NK-92 (cell line): ENCODE results near the gene SP140L.
"Not testable (repeated sequence)": the region's sequence is repeated elsewhere in the genome, so short reads cannot be mapped to it uniquely, and the experiment has no call there.

Source experiments
- DNase-seq: peaks from one replicate; lab custom pipeline; 2025; ENCODE audit not compliant: unreplicated experiment; lab: John Stamatoyannopoulos, UW

The SP140L gene

DNA sequence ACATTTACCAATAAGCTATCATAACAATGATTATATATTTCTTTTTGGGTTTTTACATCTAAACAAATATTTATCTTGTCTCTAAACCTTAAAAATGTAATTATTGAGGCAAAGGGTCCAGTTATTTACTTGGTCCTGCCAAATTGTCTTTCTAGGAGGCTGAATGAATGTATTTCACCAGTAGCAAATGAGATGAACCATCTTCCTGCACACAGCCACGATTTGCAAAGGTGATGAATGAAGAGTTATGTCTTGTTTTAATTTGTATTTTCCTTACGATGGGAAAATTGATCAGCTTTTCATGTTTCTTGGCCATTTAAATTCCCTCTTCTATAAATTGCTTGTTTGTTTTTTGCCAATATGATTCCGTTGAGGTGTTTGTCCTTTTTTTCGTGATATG, 90.4 kb downstream of the SP140L start:
- no peak for DNase-seq

DNA sequence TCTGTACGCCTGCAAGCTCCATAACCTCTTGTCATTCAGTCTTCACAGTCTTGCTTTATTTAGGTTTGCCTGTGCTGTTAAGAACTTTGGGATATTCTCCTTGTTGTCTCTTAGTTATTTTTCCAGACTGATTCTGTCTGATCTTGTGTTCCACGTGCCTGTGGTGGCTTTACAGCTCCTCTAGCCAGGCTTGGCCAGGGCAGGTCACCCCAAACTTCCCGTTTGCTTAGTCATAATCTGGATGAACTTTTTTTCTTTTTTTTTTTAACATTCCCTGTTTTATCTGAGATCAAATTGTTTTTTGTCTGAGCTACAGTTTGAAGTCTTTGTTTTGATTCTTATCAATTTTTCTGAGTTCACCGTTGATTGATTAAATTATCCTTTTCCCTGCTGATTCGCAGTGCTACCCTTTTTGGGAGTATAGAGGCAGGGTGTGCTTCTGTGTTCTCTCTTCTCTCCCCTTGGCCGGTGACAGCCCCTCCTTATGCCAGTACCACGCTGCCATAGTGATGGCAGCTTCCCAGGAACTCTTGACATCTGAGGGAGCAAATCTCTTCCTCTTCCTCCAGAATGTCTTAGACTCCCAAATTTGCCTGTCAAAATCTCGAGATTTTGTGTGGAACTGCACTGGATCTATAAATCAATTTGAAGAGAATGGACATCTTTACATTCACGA, 91.5 kb downstream of the SP140L start:
- DNase-seq = no peak

DNA sequence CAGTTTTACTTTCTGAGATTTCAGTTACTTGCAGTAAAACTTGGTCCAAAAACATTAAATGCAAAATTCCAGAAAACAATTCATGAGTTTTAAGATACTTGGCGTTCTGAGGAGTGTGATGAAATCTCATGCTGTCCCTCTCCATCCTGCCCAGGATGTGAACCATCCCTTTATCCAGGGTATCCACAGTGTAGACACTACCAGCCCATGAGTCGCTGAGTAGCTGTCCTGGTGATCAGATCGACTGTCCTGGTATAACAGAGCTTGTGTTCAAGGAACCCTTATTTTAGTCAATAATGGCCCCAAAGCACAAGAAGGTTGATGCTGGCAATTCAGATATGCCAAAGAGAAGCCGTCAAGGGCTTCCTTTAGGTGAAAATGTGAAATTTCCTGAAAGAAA, 92.2 kb downstream of the SP140L start:
- DNase-seq = no peak

DNA sequence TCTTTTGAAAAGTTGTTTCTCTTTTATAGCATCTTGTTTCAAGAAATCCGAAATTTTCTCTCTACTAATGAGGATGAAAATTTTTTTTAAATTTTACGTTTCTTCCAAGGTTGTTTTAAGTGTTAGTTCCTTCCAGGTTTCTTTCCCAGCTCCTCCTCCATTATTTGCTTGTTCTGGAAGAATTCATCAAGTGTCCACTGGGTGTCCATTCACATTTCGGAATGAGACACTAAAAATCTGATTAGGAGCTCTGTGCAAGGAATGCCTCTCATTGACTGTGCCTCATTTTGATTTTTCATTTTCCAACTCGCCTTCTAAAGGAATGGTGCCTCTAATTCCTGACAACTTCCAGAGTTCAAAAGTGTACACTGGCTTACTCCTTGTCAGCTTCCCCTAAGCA, 95.2 kb downstream of the SP140L start:
- DNase-seq = no peak

DNA sequence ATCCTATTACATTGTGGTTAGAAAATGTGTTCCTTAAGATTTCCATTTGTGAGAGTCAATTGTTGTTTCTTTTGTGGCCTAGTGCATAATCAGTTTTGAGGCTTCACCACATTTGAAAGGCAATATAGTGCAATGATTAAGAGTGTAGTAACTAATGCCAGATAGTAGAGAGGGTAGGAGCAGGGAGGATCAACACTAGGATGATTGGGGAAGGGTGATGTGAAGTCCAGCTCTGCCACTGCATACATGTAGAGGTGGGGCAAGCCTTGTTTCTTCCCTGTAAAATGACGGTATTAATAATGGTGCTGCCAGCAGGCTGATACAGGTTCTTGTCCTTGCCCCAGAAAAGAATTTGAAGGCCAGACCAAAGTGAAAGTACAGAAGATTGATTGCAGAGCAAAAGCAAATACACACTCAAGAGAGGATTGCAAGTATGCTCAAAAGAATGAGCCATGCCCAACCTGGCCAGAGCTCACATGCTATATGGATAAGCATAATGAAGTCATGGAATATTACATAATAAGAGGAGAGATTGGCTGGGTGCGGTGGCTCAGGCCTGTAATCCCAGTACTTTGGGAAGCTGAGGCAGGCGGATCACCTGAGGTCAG, 97.0 kb downstream of the SP140L start:
- no peak for DNase-seq

DNA sequence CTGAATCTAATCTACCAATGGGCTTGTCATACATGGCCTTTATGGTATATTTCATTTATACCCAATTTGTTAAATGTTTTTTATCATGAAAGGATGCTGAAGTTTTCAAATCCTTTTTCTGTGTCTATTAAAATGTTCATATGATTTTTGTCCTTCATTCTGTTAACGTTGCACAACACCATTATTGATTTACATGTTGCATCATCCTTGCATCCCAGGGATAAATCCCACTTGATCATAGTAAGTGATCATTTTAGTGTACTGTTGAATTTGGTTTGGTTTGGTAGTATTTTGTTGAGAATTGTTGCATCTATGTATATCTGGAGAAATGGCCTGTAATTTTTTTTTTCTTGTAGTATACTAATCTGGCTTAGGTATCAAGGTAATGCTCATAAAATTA, 98.4 kb downstream of the SP140L start:
- DNase-seq = no peak

DNA sequence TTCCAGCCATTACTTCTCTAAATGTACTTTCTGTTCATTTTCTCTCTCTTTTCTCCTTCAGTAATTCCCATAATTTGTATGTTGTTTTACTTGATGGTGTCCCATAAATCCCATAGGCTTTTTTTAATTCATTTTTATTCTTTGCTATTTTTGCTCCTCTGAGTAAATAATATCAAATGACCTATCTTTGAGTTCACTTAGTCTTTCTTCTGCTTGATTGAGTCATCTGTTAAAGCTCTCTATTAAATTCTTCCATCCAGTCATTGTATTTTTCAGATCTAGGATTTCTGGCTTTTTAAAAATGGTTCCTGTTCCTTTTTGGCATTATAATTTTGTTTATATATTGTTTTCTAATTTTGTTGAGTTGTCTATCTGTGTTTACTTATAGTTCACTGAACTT, 102.5 kb downstream of the SP140L start:
- DNase-seq = no peak

DNA sequence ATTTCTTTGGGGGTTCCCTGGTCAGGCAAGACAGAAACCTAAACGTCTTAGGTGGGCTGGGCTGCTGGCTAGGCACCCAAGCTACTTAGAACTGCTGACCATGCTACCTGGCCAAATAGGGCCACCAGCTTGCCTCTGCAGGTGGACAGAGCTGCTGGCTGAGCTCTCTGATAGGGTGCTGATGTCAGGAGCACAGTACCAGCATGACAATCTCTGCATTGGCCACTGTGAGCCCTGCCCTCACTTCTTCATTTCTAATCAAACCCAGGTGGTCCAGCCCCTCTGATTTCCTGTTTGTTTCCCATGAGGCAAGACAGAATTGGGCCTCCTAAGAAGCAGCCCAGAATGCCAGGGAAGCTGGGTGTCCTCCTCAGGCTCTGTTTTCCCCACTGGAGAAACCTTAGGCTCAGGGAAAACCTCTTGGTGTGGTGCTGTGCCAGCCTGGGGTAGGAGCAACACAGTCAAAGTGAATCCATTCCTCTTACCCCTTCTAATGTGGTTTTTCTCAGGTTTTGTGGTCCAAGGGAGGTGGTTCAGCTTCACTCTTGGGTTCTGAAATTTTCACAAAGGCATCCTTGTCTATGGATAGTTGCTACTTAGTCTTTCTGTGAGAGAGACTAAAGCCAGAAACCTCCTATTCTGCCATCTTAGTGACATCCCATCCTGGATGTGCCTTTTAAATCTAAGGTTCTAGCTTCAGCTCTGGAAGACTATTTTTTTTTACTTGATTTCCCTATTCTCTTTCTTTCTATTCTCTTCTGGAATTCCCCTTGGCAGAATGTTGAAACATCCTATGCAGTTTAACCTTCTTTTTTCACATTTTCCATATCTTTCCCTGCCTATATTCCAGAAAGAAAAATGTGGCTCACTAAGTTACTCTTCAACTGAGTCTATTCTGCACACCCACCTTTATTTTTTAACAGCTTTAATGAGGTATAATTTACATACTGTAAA, 104.2 kb downstream of the SP140L start:
- DNase-seq = no peak

DNA sequence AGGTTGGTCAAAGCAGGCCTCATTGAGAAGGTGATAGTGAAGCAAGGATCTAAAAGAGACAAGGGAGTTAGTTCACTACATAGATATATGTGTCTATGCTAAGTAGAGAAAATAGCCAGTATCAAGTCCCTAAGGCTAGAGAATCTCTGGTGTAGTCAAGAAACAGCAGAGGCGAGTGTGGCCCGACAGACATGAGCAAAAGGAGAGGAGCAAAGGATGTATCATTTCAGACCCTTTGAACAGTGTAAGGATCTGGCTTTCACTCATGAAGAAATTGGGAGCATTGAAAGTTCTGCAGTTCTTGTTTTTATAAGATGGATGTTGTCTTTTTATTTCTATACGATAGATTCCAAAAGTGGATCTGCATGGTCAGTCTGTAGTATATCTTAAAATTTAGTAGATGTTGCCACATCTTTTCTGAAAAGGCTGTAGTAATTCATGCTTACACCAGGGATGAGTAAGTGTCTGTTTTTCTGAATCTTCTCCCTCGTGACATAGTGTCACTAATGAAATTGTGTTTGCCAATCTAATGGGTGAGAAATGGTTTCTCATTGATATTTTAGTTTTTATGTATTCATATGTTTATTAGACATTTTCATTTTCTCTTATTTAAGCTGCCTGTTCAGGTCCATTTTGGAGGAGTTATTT, 107.8 kb downstream of the SP140L start:
- DNase-seq = no peak

DNA sequence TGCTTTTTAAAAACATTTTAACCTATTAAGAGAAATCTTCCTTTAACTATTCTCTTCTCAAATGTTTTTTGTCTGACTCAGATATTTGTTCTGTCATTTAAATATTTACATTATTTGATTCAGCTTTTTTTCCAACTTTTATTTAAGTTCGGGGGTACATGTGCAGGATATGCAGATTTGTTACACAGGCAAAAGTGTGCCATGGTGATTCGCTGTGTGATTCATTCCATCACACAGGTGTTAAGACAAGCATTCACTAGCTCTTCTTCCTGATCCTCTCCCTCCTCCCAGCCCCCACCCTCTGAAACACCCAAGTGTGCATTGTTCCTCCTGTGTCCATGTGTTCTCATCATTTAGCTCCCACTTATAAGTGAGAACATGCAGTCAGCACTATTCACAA, 108.4 kb downstream of the SP140L start:
- DNase-seq = no peak

DNA sequence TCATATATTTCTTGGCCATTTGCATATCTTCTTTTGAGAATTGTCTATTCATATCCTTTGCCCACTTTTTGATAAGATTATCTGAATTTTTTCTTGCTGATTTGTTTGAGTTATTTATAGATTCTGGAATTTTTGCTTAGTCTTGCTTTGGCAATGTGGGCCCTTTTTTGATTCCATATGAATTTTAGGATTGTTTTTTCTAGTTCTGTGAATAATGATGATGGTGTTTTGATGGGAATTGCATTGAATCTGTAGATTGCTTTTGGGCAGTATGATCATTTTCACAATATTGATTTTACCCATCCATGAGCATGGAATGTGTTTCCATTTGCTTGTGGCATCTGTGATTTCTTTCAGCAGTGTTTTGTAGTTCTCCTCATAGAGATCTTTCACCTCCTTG, 112.1 kb downstream of the SP140L start:
- not testable (repeated sequence) for DNase-seq

DNA sequence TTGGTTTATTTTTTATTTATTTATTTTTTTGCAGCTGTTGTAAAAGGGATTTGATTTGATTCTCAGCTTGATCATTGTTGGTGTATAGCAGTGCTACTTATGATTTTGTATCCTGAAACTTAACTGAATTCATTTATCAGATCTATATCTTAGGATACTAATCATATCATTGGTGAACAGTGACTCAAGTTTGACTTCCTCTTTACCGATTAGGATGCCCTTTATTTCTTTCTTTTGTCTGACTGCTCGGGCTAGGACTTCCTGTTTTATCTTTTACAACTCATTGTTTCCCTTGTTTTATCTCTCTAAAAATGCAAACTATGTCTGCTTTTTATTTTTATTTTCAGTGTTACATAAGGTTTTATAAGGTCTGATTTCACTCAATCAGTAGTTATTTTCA, 112.6 kb downstream of the SP140L start:
- no peak for DNase-seq

DNA sequence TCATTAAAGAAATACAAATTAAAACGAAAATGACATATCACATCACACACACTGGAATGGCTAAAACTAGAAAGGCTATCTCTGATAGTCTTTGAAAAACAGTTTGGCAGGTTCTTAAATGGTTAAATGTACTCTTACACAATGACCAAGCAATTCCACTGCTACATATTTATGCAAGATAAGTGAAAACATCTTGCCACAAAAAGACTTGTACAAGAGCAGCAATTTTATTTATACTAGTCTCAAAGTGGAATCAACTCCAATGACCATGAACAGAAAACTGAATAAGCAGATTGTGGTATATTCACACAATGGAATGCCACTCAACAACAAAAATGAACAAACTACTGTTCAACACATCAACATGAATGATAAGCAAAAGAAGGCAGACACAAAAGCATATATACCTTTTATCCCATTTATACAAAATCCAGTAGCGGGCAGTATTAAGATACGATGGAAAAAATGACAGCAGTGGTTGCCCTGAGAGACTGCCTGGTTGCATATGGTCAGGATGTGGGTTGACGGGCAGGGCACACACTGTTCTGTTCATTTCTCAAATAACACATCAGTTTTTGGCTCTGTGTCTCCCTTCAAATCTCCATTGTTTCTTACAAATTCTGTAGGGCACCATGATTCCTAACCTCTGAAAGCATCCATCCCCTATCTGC, 114.4 kb downstream of the SP140L start:
- no peak for DNase-seq

DNA sequence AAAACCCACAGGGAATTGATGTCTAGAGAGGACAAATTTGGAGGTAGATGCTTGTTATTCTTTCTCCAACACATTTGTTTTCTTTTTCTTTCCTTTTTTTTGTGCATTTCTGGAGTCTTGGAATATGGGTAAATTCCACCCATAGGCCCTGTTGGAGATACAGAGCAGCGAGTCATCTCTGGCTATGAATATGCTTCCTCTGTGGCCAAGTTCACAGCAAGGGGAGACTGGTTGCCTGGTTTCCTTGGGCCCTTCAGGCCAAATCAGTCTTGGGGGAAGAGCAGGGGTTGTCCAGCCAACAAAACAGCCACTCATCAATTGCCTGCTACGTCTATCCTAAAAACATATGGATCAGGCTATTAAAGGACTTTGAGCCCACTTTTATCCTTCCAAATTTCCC, 116.5 kb downstream of the SP140L start:
- no peak for DNase-seq

DNA sequence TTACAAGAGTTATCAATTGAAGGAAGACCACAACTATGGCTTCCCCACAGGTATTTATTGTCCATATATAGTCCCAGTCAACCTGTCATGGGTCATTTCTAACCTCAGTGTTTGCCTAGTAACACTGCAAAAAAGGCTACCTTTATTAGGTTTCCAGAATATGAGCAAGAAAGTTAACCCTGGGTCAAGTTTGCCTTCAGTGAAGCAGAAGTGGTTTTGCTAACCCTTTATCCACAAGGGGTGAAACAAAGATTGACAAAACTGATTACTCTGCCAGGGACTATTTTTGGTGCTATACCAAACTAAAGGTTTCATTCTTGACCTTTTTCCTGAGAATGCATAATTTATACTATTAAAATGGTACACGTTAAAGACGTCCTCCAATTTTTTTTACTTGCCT, 117.8 kb downstream of the SP140L start:
- DNase-seq = no peak

DNA sequence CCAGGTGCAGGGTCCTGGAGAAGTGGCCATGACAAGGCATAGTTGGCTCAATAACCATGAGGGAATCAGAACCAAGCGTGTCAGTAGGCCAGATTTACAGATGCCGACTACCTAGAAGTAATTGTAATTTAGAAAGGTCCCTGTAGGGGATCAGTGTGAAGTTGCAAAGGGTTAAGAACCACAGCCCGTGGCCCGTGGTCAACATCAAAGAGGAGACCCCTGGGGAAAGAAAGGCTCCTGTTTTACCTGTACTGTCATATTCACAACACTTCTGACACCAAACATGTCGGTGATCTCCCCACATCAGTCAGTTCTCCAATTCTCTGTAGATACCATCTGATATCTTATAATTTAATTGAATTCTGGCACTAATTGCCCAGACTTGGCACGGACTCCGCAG, 120.0 kb downstream of the SP140L start:
- no peak for DNase-seq

DNA sequence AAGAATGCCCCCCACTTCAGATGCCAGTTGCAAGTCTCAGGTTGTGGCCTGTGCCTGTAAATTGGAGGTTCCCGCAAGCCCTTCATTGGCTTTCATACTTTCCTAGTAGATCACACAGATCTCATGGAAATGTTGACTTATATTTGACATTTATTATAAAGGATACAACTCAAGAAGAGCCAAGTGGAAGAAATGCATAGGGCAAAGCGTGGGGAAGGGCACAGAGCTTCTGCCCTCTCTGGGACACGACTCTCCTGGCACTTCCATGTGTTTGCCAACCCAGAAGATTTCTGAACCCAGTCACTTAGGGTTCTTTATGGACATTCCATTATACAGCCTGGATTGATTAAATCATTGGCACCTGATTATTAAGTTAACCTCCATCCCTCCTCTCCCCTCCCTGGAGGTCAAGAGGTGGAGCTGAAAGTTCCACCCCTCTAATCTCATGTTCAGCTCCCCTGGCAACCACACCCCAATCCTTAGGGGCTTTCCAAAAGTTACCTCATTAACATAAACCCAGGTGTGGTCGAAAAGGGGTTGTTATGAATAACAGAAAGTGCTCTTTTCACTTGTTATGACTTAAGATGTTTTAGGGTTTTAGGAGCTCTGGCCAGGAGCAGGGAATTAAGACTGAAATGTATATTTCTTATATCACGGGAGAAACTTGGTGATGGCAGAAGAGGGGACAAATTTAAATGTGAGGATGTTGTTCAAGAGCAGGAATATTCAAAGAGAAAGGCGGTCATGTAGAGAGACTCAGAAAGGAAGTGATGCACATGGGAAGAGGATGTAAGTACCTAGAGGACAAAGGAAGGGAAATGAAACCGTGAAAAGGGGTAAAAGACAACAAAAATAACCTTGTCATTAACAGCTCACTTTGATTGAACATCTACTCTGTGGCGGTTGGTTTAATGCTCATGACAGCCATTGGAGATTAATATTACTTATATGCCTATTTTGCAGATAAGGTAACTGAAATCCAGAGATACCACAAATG, 120.8 kb downstream of the SP140L start:
- no peak for DNase-seq

DNA sequence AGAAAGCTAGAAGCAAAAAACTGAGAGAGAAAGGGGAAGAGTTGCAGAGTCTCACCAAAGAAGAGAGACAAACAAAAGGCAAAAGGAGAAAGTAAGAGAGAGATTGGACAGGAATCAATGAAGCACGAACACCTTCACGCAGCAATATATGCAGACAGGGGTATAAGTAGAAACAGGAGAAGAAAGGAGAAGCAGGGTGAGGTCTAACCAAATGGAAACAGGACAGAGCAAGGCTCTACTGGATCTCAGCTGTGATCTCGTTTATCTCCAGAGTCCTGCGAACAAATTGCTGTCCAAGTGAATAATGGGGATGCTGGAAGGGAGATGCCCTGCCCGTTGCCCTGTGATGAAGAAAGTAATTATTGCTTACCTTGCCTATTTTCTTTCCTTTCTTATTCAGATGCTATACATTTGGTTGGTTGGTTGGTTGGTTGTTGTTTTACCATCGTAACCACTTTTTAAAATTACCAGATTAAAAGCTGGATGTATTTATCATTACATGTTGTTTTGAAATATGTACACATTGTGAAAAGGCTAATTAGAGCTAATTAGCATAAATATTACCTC, 123.0 kb downstream of the SP140L start:
- DNase-seq = no peak

DNA sequence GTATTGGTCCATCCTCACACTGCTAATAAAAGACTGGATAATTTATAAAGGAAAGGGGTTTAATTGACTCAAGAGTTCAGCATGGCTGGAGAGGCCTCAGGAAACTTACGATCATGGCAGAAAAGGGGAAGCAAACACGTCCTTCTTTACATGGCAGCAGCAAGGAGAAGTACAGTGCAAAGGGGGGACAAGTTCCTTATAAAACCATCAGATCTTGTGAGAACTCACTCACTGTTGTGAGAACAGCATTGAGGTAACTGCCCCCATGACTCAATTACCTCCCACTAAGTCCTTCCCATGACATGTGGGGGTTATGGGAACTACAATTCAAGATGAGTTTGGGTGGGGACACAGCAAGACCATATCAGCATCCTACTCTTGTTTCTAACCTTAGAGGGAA, 126.0 kb downstream of the SP140L start:
- DNase-seq = no peak
